ENCODE measurements around the gene PRKD3. TPM values are rescaled to one million over a fixed set of nuclear protein-coding genes. Genes with fewer than 3 reads are reported as not detected.

PRKD3 gene
- total RNA-seq, 1 experiment from 2014 or later: 23.9 TPM

DNA sequence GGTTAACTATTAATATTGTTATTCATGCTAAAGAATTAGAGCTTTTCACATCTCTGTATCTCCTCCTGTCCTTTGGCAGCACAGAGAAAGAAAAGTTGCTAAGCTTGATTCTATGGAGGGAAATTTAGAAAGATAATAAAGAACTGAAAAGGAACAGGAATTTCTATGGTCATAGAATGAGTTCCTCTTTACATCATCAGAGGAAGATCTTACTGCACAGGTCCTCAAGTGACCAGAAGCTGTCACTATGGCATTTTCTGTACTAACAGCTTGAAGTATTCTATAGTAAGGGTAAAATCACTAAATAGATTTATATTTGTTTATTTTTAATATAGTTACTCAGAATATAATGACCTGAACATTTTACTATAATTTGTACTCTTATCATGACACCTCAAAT is 6.0 kb upstream of the PRKD3 start:
- DNase-seq (ENCODE audit: unreplicated experiment): no peak
- H3K27ac Mint-ChIP-seq (ENCODE audit: low read depth, unreplicated experiment): no peak overlapping the region
- no peaks in the 10 kb centered on the region for H3K9me3 Mint-ChIP-seq (ENCODE audit: unreplicated experiment)
- no peak overlapping the region for H3K4me3 Mint-ChIP-seq (ENCODE audit: unreplicated experiment)
- H3K4me1 Mint-ChIP-seq (ENCODE audit: insufficient read depth, unreplicated experiment): peaks cover 8% of the 10 kb centered on the region
- ChIA-PET POLR2A (no interaction called here), CTCF (interaction anchor here (0.6 to 1.9 kb wide), 2 partner anchors 12 to 76 kb away, joined by 4 to 6 read pairs; no protein-coding TSS in a partner anchor)
- H3K36me3 Mint-ChIP-seq (ENCODE audit: insufficient read depth, unreplicated experiment): no peaks in the 10 kb centered on the region
- intact Hi-C loops (cut with micrococcal nuclease): no loop called here
- TF ChIP-seq, protein P1, sequence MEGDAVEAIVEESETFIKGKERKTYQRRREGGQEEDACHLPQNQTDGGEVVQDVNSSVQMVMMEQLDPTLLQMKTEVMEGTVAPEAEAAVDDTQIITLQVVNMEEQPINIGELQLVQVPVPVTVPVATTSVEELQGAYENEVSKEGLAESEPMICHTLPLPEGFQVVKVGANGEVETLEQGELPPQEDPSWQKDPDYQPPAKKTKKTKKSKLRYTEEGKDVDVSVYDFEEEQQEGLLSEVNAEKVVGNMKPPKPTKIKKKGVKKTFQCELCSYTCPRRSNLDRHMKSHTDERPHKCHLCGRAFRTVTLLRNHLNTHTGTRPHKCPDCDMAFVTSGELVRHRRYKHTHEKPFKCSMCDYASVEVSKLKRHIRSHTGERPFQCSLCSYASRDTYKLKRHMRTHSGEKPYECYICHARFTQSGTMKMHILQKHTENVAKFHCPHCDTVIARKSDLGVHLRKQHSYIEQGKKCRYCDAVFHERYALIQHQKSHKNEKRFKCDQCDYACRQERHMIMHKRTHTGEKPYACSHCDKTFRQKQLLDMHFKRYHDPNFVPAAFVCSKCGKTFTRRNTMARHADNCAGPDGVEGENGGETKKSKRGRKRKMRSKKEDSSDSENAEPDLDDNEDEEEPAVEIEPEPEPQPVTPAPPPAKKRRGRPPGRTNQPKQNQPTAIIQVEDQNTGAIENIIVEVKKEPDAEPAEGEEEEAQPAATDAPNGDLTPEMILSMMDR (IDR thresholded peaks at IDR 0.05; ENCODE audit: unreplicated experiment): no peak
- BruUV-seq (replicated peaks): no TSS peak
- no peaks in the 10 kb centered on the region for H3K27me3 Mint-ChIP-seq (ENCODE audit: insufficient read depth, unreplicated experiment)

DNA sequence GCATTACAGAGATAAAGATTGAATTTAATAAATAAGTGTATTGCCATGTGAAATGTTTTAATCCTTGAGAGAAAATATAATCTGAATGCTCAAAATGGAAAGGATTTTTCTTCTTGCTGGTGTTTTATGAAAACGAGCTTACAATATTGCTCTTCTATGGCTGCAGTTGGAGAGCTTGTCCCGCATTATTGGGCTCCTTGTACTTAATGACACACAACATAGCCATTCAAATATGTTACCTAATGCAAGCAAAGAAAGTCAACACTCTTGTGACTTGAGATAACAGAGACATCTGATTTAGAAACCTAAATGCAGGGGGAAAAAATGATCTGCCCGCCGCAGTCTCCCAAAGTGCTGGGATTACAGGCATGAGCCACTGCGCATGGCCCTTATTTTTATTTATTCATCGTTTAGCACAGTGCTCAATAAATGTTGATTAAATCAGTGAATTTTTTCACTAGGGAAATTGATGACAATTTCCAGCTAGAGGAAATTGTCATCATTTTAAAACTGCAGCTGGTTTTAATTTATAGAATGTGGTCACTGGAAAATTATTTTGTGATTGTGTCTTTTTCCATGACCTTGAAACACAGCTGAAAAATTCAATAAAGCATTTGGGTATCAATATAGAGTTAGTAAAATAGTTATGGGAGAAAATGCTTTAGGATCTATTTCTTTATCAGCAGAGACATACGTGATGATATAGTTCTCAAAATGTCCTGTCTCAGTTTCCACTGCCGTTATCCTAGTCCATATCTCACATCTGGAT is 2.4 kb upstream of the PRKD3 start:
- Mint-ChIP-seq H3K4me3 (ENCODE audit: unreplicated experiment) (no peak overlapping the region), H3K27me3 (ENCODE audit: insufficient read depth, unreplicated experiment) (no peaks in the 10 kb centered on the region), H3K36me3 (ENCODE audit: insufficient read depth, unreplicated experiment) (no peaks in the 10 kb centered on the region), H3K27ac (ENCODE audit: low read depth, unreplicated experiment) (no peak overlapping the region), H3K9me3 (ENCODE audit: unreplicated experiment) (no peaks in the 10 kb centered on the region), H3K4me1 (ENCODE audit: insufficient read depth, unreplicated experiment) (peaks cover 8% of the 10 kb centered on the region)
- no TSS peak for BruUV-seq (replicated peaks)
- CTCF ChIA-PET: interaction anchor here (0.6 to 0.7 kb wide), 2 partner anchors 19 to 466 kb away, joined by 3 to 4 read pairs; no protein-coding TSS in a partner anchor
- no peak for DNase-seq (ENCODE audit: unreplicated experiment)
- POLR2A ChIA-PET: interaction anchor here (0.8 to 5.8 kb wide), 5 partner anchors 11 to 129 kb away, joined by 3 to 53 read pairs (median 3); no protein-coding TSS in a partner anchor
- intact Hi-C loops (cut with micrococcal nuclease): no loop called here
- TF ChIP-seq, protein P1 (IDR thresholded peaks at IDR 0.05; ENCODE audit: unreplicated experiment): no peak

DNA sequence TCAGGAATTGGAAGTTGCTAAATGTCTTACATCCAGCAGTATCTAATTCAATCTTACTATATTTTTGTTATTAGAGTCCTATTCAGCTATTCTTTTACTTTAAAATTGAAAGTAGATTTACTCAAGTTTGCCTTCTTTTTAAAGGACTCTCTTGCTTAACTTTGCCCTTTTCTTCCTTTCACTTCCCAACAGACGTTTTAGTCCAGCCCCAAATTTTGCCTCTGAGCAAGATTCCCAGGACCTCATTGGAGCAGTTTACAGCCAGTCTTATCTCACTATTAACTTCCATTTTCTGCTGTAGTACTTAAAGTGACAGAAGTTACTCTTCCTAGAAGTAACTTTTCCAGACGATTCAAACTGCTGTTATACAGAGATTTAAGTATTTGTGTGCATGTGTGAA is 1.7 kb upstream of the PRKD3 start:
- Mint-ChIP-seq H3K4me1 (ENCODE audit: insufficient read depth, unreplicated experiment) (peaks cover 13% of the 10 kb centered on the region), H3K27ac (ENCODE audit: low read depth, unreplicated experiment) (peak overlapping the region; percentile 5), H3K9me3 (ENCODE audit: unreplicated experiment) (no peaks in the 10 kb centered on the region), H3K27me3 (ENCODE audit: insufficient read depth, unreplicated experiment) (no peaks in the 10 kb centered on the region), H3K36me3 (ENCODE audit: insufficient read depth, unreplicated experiment) (no peaks in the 10 kb centered on the region), H3K4me3 (ENCODE audit: unreplicated experiment) (peak overlapping the region; percentile 53)
- TF ChIP-seq, protein P1 (IDR thresholded peaks at IDR 0.05; ENCODE audit: unreplicated experiment): no peak
- DNase-seq (ENCODE audit: unreplicated experiment): peak; percentile 73
- no TSS peak for BruUV-seq (replicated peaks)
- POLR2A ChIA-PET: interaction anchor here (0.6 to 5.8 kb wide), 9 partner anchors 12 to 767 kb away, joined by 3 to 53 read pairs (median 5); no protein-coding TSS in a partner anchor
- CTCF ChIA-PET: no interaction called here
- intact Hi-C loops (cut with micrococcal nuclease): no loop called here

DNA sequence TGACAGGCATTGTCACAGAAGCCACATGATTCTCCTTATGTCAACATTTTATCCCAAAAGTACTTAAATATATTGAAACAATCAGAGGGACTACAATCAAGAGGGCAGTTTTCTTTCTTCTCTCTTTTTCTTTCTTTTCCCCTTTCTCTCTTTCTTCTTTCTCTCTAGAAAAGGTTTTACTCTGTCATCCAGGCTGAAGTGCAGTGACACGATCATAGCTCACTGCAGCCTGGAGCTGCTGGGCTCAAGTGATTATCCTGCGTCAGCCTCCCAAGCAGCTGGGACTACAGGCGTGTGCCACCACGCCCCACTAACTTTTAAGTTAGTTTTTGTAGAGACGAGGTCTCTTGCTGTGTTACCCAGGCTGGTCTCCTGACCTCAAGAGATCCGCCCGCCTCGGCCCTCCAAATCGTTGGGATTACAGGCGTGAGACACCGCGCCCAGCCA is 1.0 kb upstream of the PRKD3 start:
- no peaks in the 10 kb centered on the region for H3K27me3 Mint-ChIP-seq (ENCODE audit: insufficient read depth, unreplicated experiment)
- TF ChIP-seq, protein P1 (IDR thresholded peaks at IDR 0.05; ENCODE audit: unreplicated experiment): no peak
- ChIA-PET POLR2A (interaction anchor here (0.5 to 6.4 kb wide), 18 partner anchors 12 to 1276 kb away, joined by 3 to 104 read pairs (median 5); partner anchors contain the start of genes CEBPZ and NDUFAF7), CTCF (no interaction called here)
- DNase-seq (ENCODE audit: unreplicated experiment): no peak
- H3K4me1 Mint-ChIP-seq (ENCODE audit: insufficient read depth, unreplicated experiment): peaks cover 14% of the 10 kb centered on the region
- H3K4me3 Mint-ChIP-seq (ENCODE audit: unreplicated experiment): peak overlapping the region; percentile 88
- H3K27ac Mint-ChIP-seq (ENCODE audit: low read depth, unreplicated experiment): no peak overlapping the region
- no peaks in the 10 kb centered on the region for H3K9me3 Mint-ChIP-seq (ENCODE audit: unreplicated experiment)
- no peaks in the 10 kb centered on the region for H3K36me3 Mint-ChIP-seq (ENCODE audit: insufficient read depth, unreplicated experiment)
- intact Hi-C loops (cut with micrococcal nuclease): no loop called here
- no TSS peak for BruUV-seq (replicated peaks)

All from MCF 10A (cell line).